H1 (cell line): ENCODE results near the gene TEX2. TPM values are rescaled to one million over a fixed set of nuclear protein-coding genes. Genes with fewer than 3 reads are reported as not detected.

Source experiments
- CTCF ChIA-PET: fragments of 300-600 bp; sonication (Branson Sonifier 250); formaldehyde crosslinking; loops from one replicate; lab custom pipeline; 2021; ENCODE audit not compliant: partially characterized antibody; lab: Charles Lee
- POLR2A ChIA-PET: fragments of 300-600 bp; sonication (Branson Sonifier 250); formaldehyde crosslinking; loops from one replicate; lab custom pipeline; 2021; ENCODE audit warnings: inconsistent platforms; ENCODE audit not compliant: partially characterized antibody; lab: Charles Lee
- DNase-seq, 2 experiments: peaks; one replicate each; pipeline versions ENCODE4 v3.0.0 to v3.0.0-alpha.2; 2010 to 2022; ENCODE audit warnings: low spot score in 2 of 2, low read depth in 1 of 2, mixed read lengths in 1 of 2
- FAIRE-seq: peaks from 2 replicates; lab custom pipeline; 2011; peaks lifted over from hg19 to GRCh38; lab: Jason Lieb, UNC
- H2AFZ ChIP-seq: 2 replicates; pipeline ENCODE4 v1.8.1; 2012; ENCODE audit warnings: low read length, inconsistent platforms
- H2AK5ac ChIP-seq: 2 replicates; pipeline ENCODE4 v1.6.1; 2013; ENCODE audit warnings: low read depth, low read length
- H2BK120ac ChIP-seq: replicated peaks from 2 replicates; pipeline ENCODE3; 2013; ENCODE audit warnings: low read depth, low read length, inconsistent platforms
- H2BK12ac ChIP-seq: 2 replicates; pipeline ENCODE4 v1.6.1; 2013; ENCODE audit warnings: low read depth, low read length
- H2BK15ac ChIP-seq: 2 replicates; pipeline ENCODE4 v1.6.1; 2013; ENCODE audit warnings: low read length
- H2BK20ac ChIP-seq: 2 replicates; pipeline ENCODE4 v1.6.1; 2013; ENCODE audit warnings: low read length
- H2BK5ac ChIP-seq: 2 replicates; pipeline ENCODE4 v1.6.1; 2013; ENCODE audit warnings: low read depth, low read length
- H3K14ac ChIP-seq: 2 replicates; pipeline ENCODE4 v1.6.1; 2013; ENCODE audit warnings: inconsistent platforms; ENCODE audit not compliant: insufficient read length
- H3K18ac ChIP-seq: 2 replicates; pipeline ENCODE4 v1.6.1; 2013; ENCODE audit warnings: low read length; ENCODE audit errors: extremely low read depth
- H3K23ac ChIP-seq: 2 replicates; pipeline ENCODE4 v1.6.1; 2013; ENCODE audit warnings: inconsistent platforms; ENCODE audit not compliant: insufficient read length
- H3K23me2 ChIP-seq: 2 replicates; pipeline ENCODE4 v1.6.1; 2013; ENCODE audit warnings: low read depth, low read length
- H3K27ac ChIP-seq: 2 replicates; pipeline ENCODE4 v1.6.1; 2011; ENCODE audit warnings: low read depth, low read length, inconsistent platforms
- H3K27me3 ChIP-seq, 4 experiments: replicated peaks in 1 of 4; 1 replicate in 1 of 4; 2 replicates in 3 of 4; pipeline versions ENCODE4 v1.6.1 to v1.8.1; 2011 to 2013; ENCODE audit warnings: low read length in 3 of 4, mild to moderate bottlenecking in 3 of 4, inconsistent platforms in 2 of 4, mixed read lengths in 2 of 4, moderate library complexity in 1 of 4; ENCODE audit not compliant: control insufficient read depth in 3 of 4, insufficient read depth in 3 of 4; ENCODE audit errors: extremely low read depth in 1 of 4
- H3K36me3 ChIP-seq, 4 experiments: 2 replicates each; pipeline versions ENCODE4 v1.6.1 to v1.8.1; 2011 to 2013; ENCODE audit warnings: mild to moderate bottlenecking in 4 of 4, low read length in 3 of 4, moderate library complexity in 2 of 4, control low read depth in 1 of 4, inconsistent platforms in 1 of 4; ENCODE audit not compliant: insufficient read depth in 4 of 4, control insufficient read depth in 2 of 4
- H3K4ac ChIP-seq: replicated peaks from 2 replicates; pipeline ENCODE3; 2013; ENCODE audit warnings: low read length, low read depth, mixed read lengths, inconsistent platforms; ENCODE audit not compliant: insufficient read length
- H3K4me1 ChIP-seq, 4 experiments: replicated peaks in 1 of 4; 1 replicate in 1 of 4; 2 replicates in 3 of 4; pipeline versions ENCODE4 v1.6.1 to v1.8.1; 2011 to 2013; ENCODE audit warnings: low read length in 3 of 4, inconsistent platforms in 2 of 4, mixed read lengths in 1 of 4; ENCODE audit not compliant: insufficient read depth in 4 of 4, control insufficient read depth in 3 of 4
- H3K4me2 ChIP-seq, 2 experiments: 2 replicates each; pipeline versions ENCODE4 v1.6.1 to v1.8.1; 2011 to 2013; ENCODE audit warnings: low read depth in 2 of 2, low read length in 2 of 2, control low read depth in 1 of 2, inconsistent platforms in 1 of 2, mild to moderate bottlenecking in 1 of 2; ENCODE audit not compliant: insufficient read depth in 1 of 2
- H3K4me3 ChIP-seq, 4 experiments: fragments of 200-600, 300-600 bp in 1 of 4; sonication (generic), shearing (Covaris generic), sonication (Bioruptor Twin) in 1 of 4; 2 replicates each; pipeline versions ENCODE4 v1.5.1 to v1.8.1; 2011 to 2016; ENCODE audit warnings: low read length in 4 of 4, low read depth in 3 of 4, control low read depth in 2 of 4, inconsistent platforms in 2 of 4, mild to moderate bottlenecking in 2 of 4, mixed read lengths in 1 of 4, moderate library complexity in 1 of 4; ENCODE audit not compliant: insufficient read depth in 2 of 4; ENCODE audit errors: extremely low read depth in 1 of 4
- H3K56ac ChIP-seq: replicated peaks from 2 replicates; pipeline ENCODE3; 2013; ENCODE audit warnings: low read depth, mild to moderate bottlenecking, mixed read lengths, low read length, inconsistent platforms; ENCODE audit not compliant: insufficient read length
- H3K79me1 ChIP-seq: 2 replicates; pipeline ENCODE4 v1.6.1; 2013; ENCODE audit warnings: low read depth, low read length, control low read depth
- H3K79me2 ChIP-seq, 2 experiments: 2 replicates each; pipeline versions ENCODE4 v1.6.1 to v1.8.1; 2012 to 2013; ENCODE audit warnings: low read length in 2 of 2, mild to moderate bottlenecking in 2 of 2, inconsistent platforms in 1 of 2; ENCODE audit not compliant: insufficient read depth in 2 of 2, control insufficient read depth in 1 of 2
- H3K9ac ChIP-seq, 4 experiments: replicated peaks in 1 of 4; 1 replicate in 1 of 4; 2 replicates in 3 of 4; pipeline versions ENCODE4 v1.6.1 to v1.8.1; 2011 to 2013; ENCODE audit warnings: low read depth in 3 of 4, low read length in 3 of 4, control low read depth in 2 of 4, mild to moderate bottlenecking in 2 of 4, moderate library complexity in 2 of 4, inconsistent platforms in 1 of 4; ENCODE audit errors: extremely low read depth in 1 of 4
- H3K9me3 ChIP-seq, 2 experiments: 2 replicates each; pipeline versions ENCODE4 v1.6.1 to v1.8.1; 2012 to 2013; ENCODE audit warnings: mild to moderate bottlenecking in 2 of 2, moderate library complexity in 2 of 2, control low read depth in 1 of 2, inconsistent platforms in 1 of 2, low read depth in 1 of 2, low read length in 1 of 2, mixed read lengths in 1 of 2; ENCODE audit not compliant: insufficient read depth in 2 of 2
- H4K20me1 ChIP-seq, 2 experiments: replicated peaks in 1 of 2; 2 replicates each; pipeline versions ENCODE3 to v1.8.1; 2011 to 2013; ENCODE audit warnings: inconsistent platforms in 2 of 2, low read length in 2 of 2, mild to moderate bottlenecking in 1 of 2; ENCODE audit not compliant: insufficient read depth in 2 of 2, control insufficient read depth in 1 of 2
- H4K5ac ChIP-seq: 2 replicates; pipeline ENCODE4 v1.6.1; 2013; ENCODE audit warnings: low read length, low read depth, mixed read lengths, inconsistent platforms; ENCODE audit not compliant: insufficient read length
- H4K8ac ChIP-seq: 2 replicates; pipeline ENCODE4 v1.8.0; 2013; ENCODE audit warnings: mild to moderate bottlenecking, moderate library complexity, low read length, inconsistent platforms; ENCODE audit not compliant: insufficient read depth; ENCODE audit errors: extremely low read depth
- H4K91ac ChIP-seq: replicated peaks from 2 replicates; pipeline ENCODE3; 2013; ENCODE audit warnings: low read length, mixed read lengths, inconsistent platforms; ENCODE audit not compliant: insufficient read length
- CEBPB ChIP-seq: IDR thresholded peaks from 2 replicates; pipeline ENCODE4 v1.6.1; 2012; ENCODE audit warnings: low read depth, low read length
- JUND ChIP-seq: IDR thresholded peaks from 2 replicates; pipeline ENCODE4 v1.6.1; 2011; ENCODE audit warnings: mild to moderate bottlenecking, improper control_type of control experiment, low read length
- KDM1A ChIP-seq: fragments of 200-600, 300-600 bp; sonication (generic); IDR thresholded peaks from 2 replicates; pipeline ENCODE4 v1.7.1; 2016; ENCODE audit warnings: mild to moderate bottlenecking, low read length, borderline replicate concordance
- MAFK ChIP-seq: IDR thresholded peaks from 2 replicates; pipeline ENCODE4 v1.6.1; 2012; ENCODE audit warnings: low read depth, mild to moderate bottlenecking, improper control_type of control experiment, low read length
- PHF8 ChIP-seq: fragments of 200-600 bp; sonication (generic); conservative IDR thresholded peaks from 2 replicates; pipeline ENCODE4 v1.7.1; 2012; ENCODE audit warnings: low read depth, mild to moderate bottlenecking, inconsistent platforms, low read length, moderate library complexity
- POLR2A ChIP-seq, 2 experiments: IDR thresholded peaks; 1 replicate in 1 of 2; 2 replicates in 1 of 2; pipeline ENCODE4 v1.6.1; 2011; ENCODE audit warnings: low read depth in 2 of 2, low read length in 2 of 2, mild to moderate bottlenecking in 2 of 2; ENCODE audit errors: control extremely low read depth in 1 of 2
- POLR2AphosphoS5 ChIP-seq: IDR thresholded peaks from 2 replicates; pipeline ENCODE4 v1.6.1; 2011; ENCODE audit warnings: low read depth, low read length
- RBBP5 ChIP-seq: IDR thresholded peaks from 2 replicates; pipeline ENCODE4 v1.7.1; 2012; ENCODE audit warnings: low read depth, mild to moderate bottlenecking, inconsistent platforms, low read length, moderate library complexity, borderline replicate concordance
- RNF2 ChIP-seq: fragments of 200-900, 300-1000 bp; sonication (generic); IDR thresholded peaks from 2 replicates; pipeline ENCODE4 v1.7.1; 2016; ENCODE audit warnings: borderline replicate concordance, low read depth, mild to moderate bottlenecking, antibody characterized with exemption, low read length; ENCODE audit not compliant: poor library complexity, severe bottlenecking; ENCODE audit errors: missing control alignments
- SAP30 ChIP-seq: fragments of 300-600 bp; sonication (generic); IDR thresholded peaks from 2 replicates; pipeline ENCODE4 v1.7.1; 2012; ENCODE audit warnings: low read length, moderate library complexity, mild to moderate bottlenecking, inconsistent platforms; ENCODE audit not compliant: insufficient read depth, insufficient replicate concordance
- TAF1 ChIP-seq: IDR thresholded peaks from 2 replicates; pipeline ENCODE4 v1.6.1; 2011; ENCODE audit warnings: mild to moderate bottlenecking, low read depth, low read length
- TAF7 ChIP-seq: optimal IDR thresholded peaks from 2 replicates; pipeline ENCODE3; 2011; ENCODE audit warnings: low read depth, mild to moderate bottlenecking, inconsistent platforms, low read length, moderate library complexity, borderline replicate concordance
- YY1 ChIP-seq: IDR thresholded peaks from 2 replicates; pipeline ENCODE4 v1.6.1; 2011; ENCODE audit warnings: low read depth, mild to moderate bottlenecking, low read length
- WGBS, 2 experiments: shearing (Covaris generic) in 1 of 2; methylation state at CpG; one replicate each; pipeline versions ENCODE4 v1.1.6 to v1.1.7; 2013 to 2015; ENCODE audit warnings: low lambda C conversion rate in 2 of 2, mixed read lengths in 2 of 2, inconsistent platforms in 1 of 2, low coverage in 1 of 2, missing lambda C conversion rate in 1 of 2; ENCODE audit not compliant: insufficient replicate concordance in 2 of 2, insufficient coverage in 1 of 2, insufficient read length in 1 of 2; ENCODE audit errors: extremely low coverage in 1 of 2, missing lambda C conversion rate in 1 of 2; 5-methylcytosine and 5-hydroxymethylcytosine counted together
- polyA plus RNA-seq, 7 experiments: library from polyadenylated mRNA; depleted of rRNA in 3 of 7; stranded (reverse) in 5 of 7; unstranded in 2 of 7; fragments of >200 nt in 5 of 7; fragments of 200-250 nt in 2 of 7; gene quantifications; 1 replicate in 5 of 7; 2 replicates in 1 of 7; 4 replicates in 1 of 7; pipeline versions ENCODE4 v1.2.1 to v1.2.3, GENCODE V29; 2011 to 2013; ENCODE audit warnings: missing spikeins in 2 of 7, mixed read lengths in 2 of 7
- total RNA-seq: library from RNA; stranded (reverse); fragmentation: NEBNext Ultra II Directional; extraction: Animal tissue kit (Norgen Biotek cat#: 25700); gene quantifications from 2 replicates; pipeline ENCODE4 v1.2.1, GENCODE V29; 2021

TEX2 gene
- total and polyA plus RNA-seq, 2 of the 8 experiments (the other 6 are each of a cell fraction or from before 2014, with no cell fraction given), result 6.1 to 15.6 TPM

- 84% methylated on average over 12 of the region's 12 CpGs; no CpG with 5 or more reads in 1 of the 2 experiments for WGBS, 2 experiments
- Histone ChIP-seq H3K27me3 (no peaks in the 10 kb centered on the region), H3K9me3 (no peaks in the 10 kb centered on the region), H2BK5ac (no peak overlapping the region), H4K5ac (no peak overlapping the region), H3K14ac (no peak overlapping the region), H3K4me3 (no peak overlapping the region), H2BK15ac (no peak overlapping the region), H3K23ac (no peak overlapping the region), H3K4ac (no peak overlapping the region), H4K91ac (no peak overlapping the region), H3K79me1 (no peaks in the 10 kb centered on the region), H2BK120ac (no peak overlapping the region), H3K36me3 (no peaks in the 10 kb centered on the region; a peak in 1 of 8 replicates), H3K56ac (no peak overlapping the region), H3K9ac (no peak overlapping the region), H3K4me2 (no peak overlapping the region), H4K20me1 (no peaks in the 10 kb centered on the region), H3K23me2 (no peaks in the 10 kb centered on the region), H3K79me2 (no peaks in the 10 kb centered on the region), H2AK5ac (no peak overlapping the region), H2BK12ac (no peak overlapping the region), H4K8ac (no peak overlapping the region), H2AFZ (no peak overlapping the region), H3K27ac (no peak overlapping the region), H3K4me1 (peaks cover 0 to 6% (median 3%) of the 10 kb centered on the region in 4 experiments; a peak in 3 of 7 replicates), H3K18ac (no peak overlapping the region), H2BK20ac (no peak overlapping the region)
- POLR2A ChIA-PET, result interaction anchor here (16.8 kb wide), 1 partner anchor 13 kb away, joined by 193 read pairs; no protein-coding TSS in a partner anchor
- FAIRE-seq (no peak), DNase-seq (no peak)
- CTCF ChIA-PET, result interaction anchor here (1.1 to 2.3 kb wide), 4 partner anchors 10 to 123 kb away, joined by 3 to 5 read pairs (median 4); no protein-coding TSS in a partner anchor
- TF ChIP-seq YY1 (no peak), RNF2 (no peak), TAF7 (no peak), TAF1 (no peak), RBBP5 (no peak), POLR2A (IDR thresholded peaks at IDR 0.05; ENCODE audit: control extremely low read depth in 1 of 2, low read depth in 2 of 2, low read length in 2 of 2) (no peak), KDM1A (no peak), SAP30 (no peak), MAFK (no peak), JUND (no peak), CEBPB (no peak), PHF8 (no peak), POLR2AphosphoS5 (no peak)
Observed at GRCh38 chr17:64158831-64159590, 104.0 kb downstream of the TEX2 start.
